Measurements from ENCODE around the gene RGS19.

Gene RGS19

GRCh38 chr20:64063389-64064144 lies 15.8 kb downstream of the RGS19 start:
- Histone ChIP-seq H3K9me3 (replicated peaks in 1 of 11) (no peaks in the 10 kb centered on the region), H3K27ac (peak overlapping the region; percentile 66 to 84 (median 79)), H3K4me2 (peak overlapping the region; percentile 92 to 100 (median 98)), H3K27me3 (no peaks in the 10 kb centered on the region), H3K36me3 (no peaks in the 10 kb centered on the region), H4K20me1 (peaks cover 0 to 26% (median 8%) of the 10 kb centered on the region in 11 experiments; a peak in 12 of 22 replicates), H3K4me1 (peaks cover 53 to 64% (median 60%) of the 10 kb centered on the region in 10 experiments), H3K4me3 (peak overlapping the region; percentile 80 to 97 (median 92)), H3K9ac (peak overlapping the region; percentile 81 to 93 (median 86))
- no peak for TF ChIP-seq Cebpa-rat (IDR thresholded peaks at IDR 0.05)

- no peaks in the 10 kb centered on the region for H3K9me3 ChIP-seq (replicated peaks in 1 of 11)
- no peaks in the 10 kb centered on the region for H3K27me3 ChIP-seq
- H4K20me1 ChIP-seq: peaks cover 0 to 24% (median 8%) of the 10 kb centered on the region in 11 experiments; a peak in 12 of 22 replicates
- peak within 1 kb of the TSS; percentile 81 to 93 (median 86) for H3K9ac ChIP-seq
- TF ChIP-seq Cebpa-rat (IDR thresholded peaks at IDR 0.05): no peak
- H3K4me1 ChIP-seq: peaks cover 52 to 64% (median 60%) of the 10 kb centered on the region in 10 experiments
- no peaks in the 10 kb centered on the region for H3K36me3 ChIP-seq
- peak within 1 kb of the TSS; percentile 66 to 84 (median 79) for H3K27ac ChIP-seq
- peak within 1 kb of the TSS; percentile 92 to 100 (median 98) for H3K4me2 ChIP-seq
- H3K4me3 ChIP-seq: peak within 1 kb of the TSS; percentile 80 to 97 (median 92)
Observed at GRCh38 chr20:64062596-64063388, 16.5 kb downstream of the RGS19 start, which contains the start of gene TCEA2. TCEA2 (plus strand) TSS chr20:64063198; CDS start chr20:64063313, 115 bp downstream.

GRCh38 chr20:64062276-64062595 lies 17.1 kb downstream of the RGS19 start:
- peak overlapping the region in 9 of 10 experiments; percentile 80 to 97 (median 92); a peak in 17 of 20 replicates for H3K4me3 ChIP-seq
- peaks cover 52 to 65% (median 60%) of the 10 kb centered on the region in 10 experiments for H3K4me1 ChIP-seq
- TF ChIP-seq Cebpa-rat (IDR thresholded peaks at IDR 0.05): no peak
- H3K4me2 ChIP-seq: peak overlapping the region; percentile 92 to 100 (median 98)
- H3K27me3 ChIP-seq: no peaks in the 10 kb centered on the region
- peak overlapping the region in 10 of 11 experiments; percentile 67 to 84 (median 80); a peak in 18 of 22 replicates for H3K27ac ChIP-seq
- H3K9me3 ChIP-seq (replicated peaks in 1 of 11): no peaks in the 10 kb centered on the region
- no peaks in the 10 kb centered on the region for H3K36me3 ChIP-seq
- peaks cover 0 to 24% (median 8%) of the 10 kb centered on the region in 11 experiments; a peak in 12 of 22 replicates for H4K20me1 ChIP-seq
- peak overlapping the region; percentile 81 to 93 (median 86); a peak in 21 of 22 replicates for H3K9ac ChIP-seq

- H3K9ac ChIP-seq: peak overlapping the region in 4 of 11 experiments; percentile 19 to 41 (median 27); a peak in 4 of 22 replicates
- H3K4me1 ChIP-seq: peaks cover 50 to 65% (median 60%) of the 10 kb centered on the region in 10 experiments
- H3K27me3 ChIP-seq: peaks cover 0 to 20% (median 10%) of the 10 kb centered on the region in 11 experiments; a peak in 14 of 22 replicates
- H3K4me2 ChIP-seq: peak overlapping the region in 10 of 11 experiments; percentile 69 to 92 (median 82); a peak in 13 of 22 replicates
- H3K36me3 ChIP-seq: no peaks in the 10 kb centered on the region
- H3K4me3 ChIP-seq: no peak overlapping the region
- no peak overlapping the region for H3K27ac ChIP-seq
- H4K20me1 ChIP-seq: peaks cover 0 to under 1% (median 0%) of the 10 kb centered on the region in 11 experiments; a peak in 2 of 22 replicates
- H3K9me3 ChIP-seq (replicated peaks in 1 of 11): no peaks in the 10 kb centered on the region
- no peak for TF ChIP-seq Cebpa-rat (IDR thresholded peaks at IDR 0.05)
Observed at GRCh38 chr20:64058536-64058935, 20.8 kb downstream of the RGS19 start.

- Histone ChIP-seq H3K4me2 (peak overlapping the region; percentile 46 to 92 (median 81)), H3K27me3 (peaks cover 3 to 27% (median 16%) of the 10 kb centered on the region in 11 experiments; a peak in 19 of 22 replicates), H3K9me3 (replicated peaks in 1 of 11) (no peaks in the 10 kb centered on the region), H4K20me1 (no peaks in the 10 kb centered on the region; a peak in 1 of 22 replicates), H3K36me3 (no peaks in the 10 kb centered on the region), H3K4me1 (peaks cover 51 to 69% (median 64%) of the 10 kb centered on the region in 10 experiments), H3K4me3 (no peak overlapping the region; a peak in 1 of 20 replicates), H3K27ac (peak overlapping the region in 4 of 11 experiments; percentile 6 to 26 (median 17); a peak in 5 of 22 replicates), H3K9ac (peak overlapping the region in 8 of 11 experiments; percentile 19 to 52 (median 36); a peak in 9 of 22 replicates)
- no peak for TF ChIP-seq Cebpa-rat (IDR thresholded peaks at IDR 0.05)
Observed at GRCh38 chr20:64057628-64058498, 21.5 kb downstream of the RGS19 start.

- H3K27me3 ChIP-seq: peaks cover 11 to 35% (median 24%) of the 10 kb centered on the region in 11 experiments; a peak in 20 of 22 replicates
- no peaks in the 10 kb centered on the region for H3K9me3 ChIP-seq (replicated peaks in 1 of 11)
- H3K27ac ChIP-seq: peak overlapping the region in 4 of 11 experiments; percentile 6 to 26 (median 17); a peak in 5 of 22 replicates
- H4K20me1 ChIP-seq: no peaks in the 10 kb centered on the region; a peak in 1 of 22 replicates
- H3K9ac ChIP-seq: peak overlapping the region in 8 of 11 experiments; percentile 11 to 52 (median 31); a peak in 9 of 22 replicates
- no peaks in the 10 kb centered on the region for H3K36me3 ChIP-seq
- peak overlapping the region; percentile 46 to 92 (median 81) for H3K4me2 ChIP-seq
- no peak for TF ChIP-seq Cebpa-rat (IDR thresholded peaks at IDR 0.05)
- no peak overlapping the region for H3K4me3 ChIP-seq
- H3K4me1 ChIP-seq: peaks cover 45 to 68% (median 62%) of the 10 kb centered on the region in 10 experiments
Observed at GRCh38 chr20:64056889-64057627, 22.3 kb downstream of the RGS19 start.

GRCh38 chr20:64056639-64056888 lies 22.8 kb downstream of the RGS19 start:
- Histone ChIP-seq H3K27me3 (peaks cover 16 to 40% (median 29%) of the 10 kb centered on the region in 11 experiments; a peak in 21 of 22 replicates), H3K4me2 (peak overlapping the region; percentile 46 to 92 (median 81)), H4K20me1 (no peaks in the 10 kb centered on the region; a peak in 1 of 22 replicates), H3K36me3 (no peaks in the 10 kb centered on the region), H3K27ac (peak overlapping the region in 1 of 11 experiments; percentile 26; a peak in 1 of 22 replicates), H3K4me3 (no peak overlapping the region), H3K9ac (peak overlapping the region in 3 of 11 experiments; percentile 11 to 52 (median 51); a peak in 3 of 22 replicates), H3K4me1 (peaks cover 43 to 70% (median 64%) of the 10 kb centered on the region in 10 experiments), H3K9me3 (replicated peaks in 1 of 11) (no peaks in the 10 kb centered on the region)
- no peak for TF ChIP-seq Cebpa-rat (IDR thresholded peaks at IDR 0.05)
